ENCODE data around the gene HAND2.
A peak's percentile ranks its signal among the peaks of the same experiment; 100 is the strongest.

Gene HAND2

GRCh38 chr4:173538909-173539445, 8.9 kb upstream of the HAND2 start:
- CTCF ChIA-PET, result interaction anchor here (1.1 kb wide), 1 partner anchor 9 kb away, joined by 4 read pairs; no protein-coding TSS in a partner anchor
- 0 out of 2 replicates have a peak, but pooled peaks have one; percentile 29 for TF ChIP-seq L3MBTL2 (conservative IDR thresholded peaks at IDR 0.05)
- TF ChIP-seq FOXM1 (IDR thresholded peaks at IDR 0.05; ENCODE audit: borderline replicate concordance), result no peak
- no peak for TF ChIP-seq ELF4 (IDR thresholded peaks at IDR 0.05)
- TF ChIP-seq FOXA1 (IDR thresholded peaks at IDR 0.05), result no peak
- TF ChIP-seq SUZ12 (IDR thresholded peaks at IDR 0.05), result no peak

GRCh38 chr4:173538148-173538908, 8.3 kb upstream of the HAND2 start:
- ChIA-PET CTCF (interaction anchor here (1.1 kb wide), 1 partner anchor 9 kb away, joined by 4 read pairs; no protein-coding TSS in a partner anchor), POLR2A (interaction anchor here (0.9 to 2.0 kb wide), 3 partner anchors 8 to 10 kb away, joined by 3 to 9 read pairs (median 9); partner anchors contain the start of gene HAND2)
- TF ChIP-seq L3MBTL2 (conservative IDR thresholded peaks at IDR 0.05) (peak; percentile 59; the same call in 1 of the 2 replicates), FOXK2 (IDR thresholded peaks at IDR 0.05) (no peak)
- peak; percentile 39 for DNase-seq (ENCODE audit: extremely low spot score)

More at GRCh38 chr4:173538909-173539445, 8.9 kb upstream of the HAND2 start:
- POLR2A ChIA-PET, result interaction anchor here (0.9 to 2.0 kb wide), 3 partner anchors 9 to 11 kb away, joined by 3 to 9 read pairs (median 9); partner anchors contain the start of gene HAND2
- DNase-seq (ENCODE audit: extremely low spot score), result no peak

- ChIA-PET POLR2A (interaction anchor here (2.0 kb wide), 1 partner anchor 10 kb away, joined by 9 read pairs; no protein-coding TSS in a partner anchor), CTCF (no interaction called here)
- TF ChIP-seq PKNOX1 (IDR thresholded peaks at IDR 0.05) (no peak), TARDBP (IDR thresholded peaks at IDR 0.05) (no peak), ELF4 (IDR thresholded peaks at IDR 0.05) (no peak), SP1 (IDR thresholded peaks at IDR 0.05) (no peak), L3MBTL2 (conservative IDR thresholded peaks at IDR 0.05) (no peak), CTBP1 (IDR thresholded peaks at IDR 0.05; ENCODE audit: borderline replicate concordance) (no peak), FOXK2 (IDR thresholded peaks at IDR 0.05) (no peak), BHLHE40 (IDR thresholded peaks at IDR 0.05; ENCODE audit: borderline replicate concordance) (no peak), SUZ12 (IDR thresholded peaks at IDR 0.05) (no peak)
- DNase-seq (ENCODE audit: extremely low spot score), result no peak
Measured at GRCh38 chr4:173537613-173538147, 7.7 kb upstream of the HAND2 start.

- POLR2A ChIA-PET, result no interaction called here
- TF ChIP-seq L3MBTL2 (conservative IDR thresholded peaks at IDR 0.05) (no peak), ARNT (IDR thresholded peaks at IDR 0.05) (no peak), PKNOX1 (IDR thresholded peaks at IDR 0.05) (no peak), ELF4 (IDR thresholded peaks at IDR 0.05) (no peak), FOXM1 (IDR thresholded peaks at IDR 0.05; ENCODE audit: borderline replicate concordance) (no peak), SP1 (IDR thresholded peaks at IDR 0.05) (no peak), BHLHE40 (IDR thresholded peaks at IDR 0.05; ENCODE audit: borderline replicate concordance) (no peak), FOXK2 (IDR thresholded peaks at IDR 0.05) (no peak), HDGF (IDR thresholded peaks at IDR 0.05; ENCODE audit: borderline replicate concordance) (no peak), FOXA1 (IDR thresholded peaks at IDR 0.05) (no peak), TARDBP (IDR thresholded peaks at IDR 0.05) (no peak), SUZ12 (IDR thresholded peaks at IDR 0.05) (no peak), CTBP1 (IDR thresholded peaks at IDR 0.05; ENCODE audit: borderline replicate concordance) (no peak), ZNF384 (IDR thresholded peaks at IDR 0.05) (no peak), NFRKB (IDR thresholded peaks at IDR 0.05) (no peak), LEF1 (IDR thresholded peaks at IDR 0.05; ENCODE audit: borderline replicate concordance) (no peak)
- DNase-seq (ENCODE audit: extremely low spot score), result no peak
- CTCF ChIA-PET, result no interaction called here
Measured at GRCh38 chr4:173536808-173537429, 6.9 kb upstream of the HAND2 start.

- no peak for DNase-seq (ENCODE audit: extremely low spot score)
- ChIA-PET CTCF (interaction anchor here (1.2 kb wide), 1 partner anchor 216 kb away, joined by 3 read pairs; no protein-coding TSS in a partner anchor), POLR2A (no interaction called here)
- TF ChIP-seq SP1 (IDR thresholded peaks at IDR 0.05), result no peak
- TF ChIP-seq NFRKB (IDR thresholded peaks at IDR 0.05), result no peak
- no peak for TF ChIP-seq ELF4 (IDR thresholded peaks at IDR 0.05)
- TF ChIP-seq SUZ12 (IDR thresholded peaks at IDR 0.05), result no peak
- no peak for TF ChIP-seq ZNF384 (IDR thresholded peaks at IDR 0.05)
- TF ChIP-seq HDGF (IDR thresholded peaks at IDR 0.05; ENCODE audit: borderline replicate concordance), result no peak
- TF ChIP-seq CTBP1 (IDR thresholded peaks at IDR 0.05; ENCODE audit: borderline replicate concordance), result no peak
- no peak for TF ChIP-seq FOXM1 (IDR thresholded peaks at IDR 0.05; ENCODE audit: borderline replicate concordance)
- TF ChIP-seq L3MBTL2 (conservative IDR thresholded peaks at IDR 0.05), result no peak
- no peak for TF ChIP-seq LEF1 (IDR thresholded peaks at IDR 0.05; ENCODE audit: borderline replicate concordance)
Measured at GRCh38 chr4:173535957-173536356, 5.9 kb upstream of the HAND2 start.

GRCh38 chr4:173535165-173535902, 5.3 kb upstream of the HAND2 start:
- ChIA-PET POLR2A (no interaction called here), CTCF (interaction anchor here (1.2 kb wide), 1 partner anchor 217 kb away, joined by 3 read pairs; no protein-coding TSS in a partner anchor)
- no peak for TF ChIP-seq FOXA1 (IDR thresholded peaks at IDR 0.05)
- DNase-seq (ENCODE audit: extremely low spot score), result no peak
